SK-MEL-5 (cell line): Measurements from ENCODE around the gene STX4. TPM values are rescaled to one million over a fixed set of nuclear protein-coding genes. Genes with fewer than 3 reads are reported as not detected.

Source experiments
- DNase-seq: peaks from one replicate; pipeline ENCODE4 v3.0.0-alpha.2; 2016; ENCODE audit warnings: low read depth, low spot score
- in situ Hi-C: cut with HindIII; loops from 2 replicates; pipeline ENCODE4 v1.10.0; 2016; ENCODE audit warnings: low sequenced_read_pairs, high pct_unique_total_duplicates, low pct_unique_long_range_greater_than_20kb
- total RNA-seq: library from RNA; depleted of rRNA; stranded (reverse); fragments of >200 nt; shearing (Covaris generic); gene quantifications from 2 replicates; pipeline ENCODE4 v1.2.3, GENCODE V29; 2014

STX4 gene
- total RNA-seq, 1 experiment from 2014 or later: 9.6 TPM

DNA sequence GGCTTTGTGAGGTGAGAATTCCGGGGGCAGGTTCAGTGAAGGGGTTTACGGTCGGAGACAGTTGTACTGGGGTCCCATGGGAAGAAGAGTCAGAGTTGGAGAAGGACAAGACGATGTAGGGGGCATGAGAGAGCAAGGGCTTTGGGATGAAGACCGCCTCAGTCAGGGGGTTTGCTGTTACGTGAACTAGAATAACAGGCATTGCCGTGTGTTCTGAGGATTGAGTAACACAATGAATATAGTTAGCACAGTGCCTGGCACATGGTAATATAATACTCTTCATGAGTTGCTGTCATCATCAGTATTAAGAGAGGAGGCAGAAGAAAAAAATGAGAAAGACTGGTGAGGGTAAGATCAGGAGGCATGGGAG lies 41.4 kb downstream of the STX4 start:
- in situ Hi-C loops: no loop called here
- peak; percentile 35 for DNase-seq

DNA sequence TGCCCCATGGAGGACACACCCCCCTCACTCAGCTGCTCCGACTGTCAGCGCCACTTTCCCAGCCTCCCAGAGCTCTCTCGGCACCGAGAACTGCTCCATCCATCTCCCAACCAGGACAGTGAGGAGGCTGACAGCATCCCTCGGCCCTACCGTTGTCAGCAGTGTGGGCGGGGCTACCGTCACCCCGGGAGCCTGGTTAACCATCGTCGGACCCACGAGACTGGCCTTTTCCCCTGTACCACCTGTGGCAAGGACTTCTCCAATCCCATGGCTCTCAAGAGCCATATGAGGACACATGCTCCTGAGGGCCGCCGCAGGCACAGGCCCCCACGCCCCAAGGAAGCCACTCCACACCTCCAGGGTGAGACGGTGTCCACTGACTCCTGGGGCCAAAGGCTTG lies 43.0 kb downstream of the STX4 start:
- no peak for DNase-seq
- in situ Hi-C loops: no loop called here

DNA sequence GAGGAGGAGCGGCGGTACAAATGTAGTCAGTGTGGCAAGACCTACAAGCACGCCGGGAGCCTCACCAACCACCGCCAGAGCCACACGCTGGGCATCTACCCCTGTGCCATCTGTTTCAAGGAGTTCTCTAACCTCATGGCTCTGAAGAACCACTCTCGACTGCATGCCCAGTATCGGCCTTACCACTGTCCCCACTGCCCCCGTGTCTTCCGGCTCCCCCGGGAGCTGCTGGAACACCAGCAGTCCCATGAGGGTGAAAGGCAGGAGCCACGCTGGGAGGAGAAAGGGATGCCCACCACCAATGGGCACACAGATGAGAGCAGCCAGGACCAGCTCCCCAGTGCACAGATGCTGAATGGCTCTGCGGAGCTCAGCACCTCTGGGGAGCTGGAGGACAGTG lies 43.7 kb downstream of the STX4 start:
- in situ Hi-C loops: no loop called here
- DNase-seq: no peak

DNA sequence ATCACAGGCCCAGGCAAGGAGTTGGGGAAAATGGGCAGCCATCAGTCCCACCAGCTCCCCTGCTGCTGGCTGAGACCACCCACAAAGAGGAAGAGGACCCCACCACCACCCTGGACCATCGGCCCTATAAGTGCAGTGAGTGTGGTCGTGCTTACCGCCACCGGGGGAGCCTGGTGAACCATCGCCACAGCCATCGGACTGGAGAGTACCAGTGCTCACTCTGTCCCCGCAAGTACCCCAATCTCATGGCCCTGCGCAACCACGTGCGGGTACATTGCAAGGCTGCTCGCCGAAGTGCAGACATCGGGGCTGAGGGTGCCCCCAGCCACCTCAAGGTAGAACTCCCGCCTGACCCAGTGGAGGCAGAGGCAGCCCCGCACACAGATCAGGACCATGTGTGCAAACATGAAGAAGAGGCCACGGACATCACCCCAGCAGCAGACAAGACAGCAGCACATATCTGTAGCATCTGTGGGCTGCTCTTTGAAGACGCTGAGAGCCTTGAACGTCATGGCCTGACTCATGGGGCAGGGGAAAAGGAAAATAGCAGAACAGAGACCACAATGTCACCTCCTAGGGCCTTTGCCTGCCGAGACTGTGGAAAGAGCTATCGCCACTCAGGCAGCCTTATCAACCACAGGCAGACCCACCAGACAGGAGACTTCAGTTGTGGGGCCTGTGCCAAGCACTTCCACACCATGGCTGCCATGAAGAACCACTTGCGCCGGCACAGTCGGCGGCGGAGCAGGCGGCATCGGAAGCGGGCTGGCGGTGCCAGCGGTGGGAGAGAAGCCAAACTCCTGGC lies 44.4 kb downstream of the STX4 start:
- in situ Hi-C loops: no loop called here

DNA sequence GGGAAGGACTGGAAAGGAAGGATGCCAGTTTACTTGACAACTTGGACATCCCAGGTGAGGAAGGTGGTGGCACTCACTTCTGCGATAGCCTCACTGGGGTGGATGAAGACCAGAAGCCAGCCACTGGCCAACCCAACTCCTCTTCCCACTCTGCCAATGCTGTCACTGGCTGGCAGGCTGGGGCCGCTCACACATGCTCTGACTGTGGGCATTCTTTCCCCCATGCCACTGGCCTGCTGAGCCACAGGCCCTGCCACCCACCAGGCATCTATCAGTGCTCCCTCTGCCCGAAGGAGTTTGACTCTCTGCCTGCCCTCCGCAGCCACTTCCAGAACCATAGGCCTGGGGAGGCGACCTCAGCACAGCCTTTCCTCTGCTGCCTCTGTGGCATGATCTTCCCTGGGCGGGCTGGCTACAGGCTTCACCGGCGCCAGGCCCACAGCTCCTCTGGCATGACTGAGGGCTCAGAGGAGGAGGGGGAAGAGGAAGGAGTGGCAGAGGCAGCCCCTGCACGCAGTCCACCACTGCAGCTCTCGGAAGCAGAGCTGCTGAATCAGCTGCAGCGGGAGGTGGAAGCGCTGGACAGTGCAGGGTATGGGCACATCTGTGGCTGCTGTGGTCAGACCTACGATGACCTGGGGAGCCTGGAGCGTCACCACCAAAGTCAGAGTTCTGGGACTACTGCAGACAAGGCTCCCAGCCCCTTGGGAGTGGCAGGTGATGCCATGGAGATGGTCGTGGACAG lies 45.4 kb downstream of the STX4 start:
- DNase-seq: no peak
- in situ Hi-C loops: no loop called here

More for the DNA sequence above, 44.4 kb downstream of the STX4 start:
- no peak for DNase-seq

DNA sequence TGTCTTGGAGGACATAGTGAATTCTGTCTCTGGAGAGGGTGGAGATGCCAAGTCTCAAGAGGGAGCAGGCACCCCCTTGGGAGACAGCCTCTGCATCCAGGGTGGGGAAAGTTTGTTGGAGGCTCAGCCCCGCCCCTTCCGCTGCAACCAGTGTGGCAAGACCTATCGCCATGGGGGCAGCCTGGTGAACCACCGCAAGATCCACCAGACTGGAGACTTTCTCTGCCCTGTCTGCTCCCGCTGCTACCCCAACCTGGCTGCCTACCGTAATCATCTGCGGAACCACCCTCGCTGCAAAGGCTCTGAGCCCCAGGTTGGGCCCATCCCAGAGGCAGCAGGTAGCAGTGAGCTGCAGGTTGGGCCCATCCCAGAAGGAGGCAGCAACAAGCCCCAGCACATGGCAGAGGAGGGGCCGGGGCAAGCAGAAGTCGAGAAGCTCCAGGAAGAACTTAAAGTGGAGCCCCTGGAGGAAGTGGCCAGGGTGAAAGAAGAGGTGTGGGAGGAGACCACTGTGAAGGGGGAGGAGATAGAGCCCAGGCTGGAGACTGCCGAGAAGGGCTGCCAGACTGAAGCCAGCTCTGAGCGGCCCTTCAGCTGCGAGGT lies 46.1 kb downstream of the STX4 start:
- in situ Hi-C loops: no loop called here
- DNase-seq: no peak

DNA sequence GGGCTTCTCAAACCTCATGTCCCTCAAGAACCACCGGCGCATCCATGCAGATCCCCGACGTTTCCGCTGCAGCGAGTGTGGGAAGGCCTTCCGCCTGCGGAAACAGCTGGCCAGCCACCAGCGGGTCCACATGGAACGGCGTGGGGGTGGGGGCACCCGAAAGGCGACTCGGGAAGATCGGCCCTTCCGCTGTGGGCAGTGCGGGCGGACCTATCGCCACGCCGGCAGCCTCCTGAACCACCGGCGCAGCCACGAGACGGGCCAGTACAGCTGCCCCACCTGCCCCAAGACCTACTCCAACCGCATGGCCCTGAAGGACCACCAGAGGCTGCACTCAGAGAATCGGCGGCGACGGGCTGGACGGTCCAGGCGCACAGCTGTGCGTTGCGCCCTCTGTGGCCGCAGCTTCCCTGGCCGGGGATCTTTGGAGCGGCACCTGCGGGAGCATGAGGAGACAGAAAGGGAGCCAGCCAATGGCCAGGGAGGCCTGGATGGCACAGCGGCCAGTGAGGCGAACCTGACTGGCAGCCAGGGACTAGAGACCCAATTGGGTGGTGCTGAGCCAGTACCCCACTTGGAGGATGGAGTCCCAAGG lies 46.8 kb downstream of the STX4 start:
- no peak for DNase-seq
- in situ Hi-C loops: no loop called here

DNA sequence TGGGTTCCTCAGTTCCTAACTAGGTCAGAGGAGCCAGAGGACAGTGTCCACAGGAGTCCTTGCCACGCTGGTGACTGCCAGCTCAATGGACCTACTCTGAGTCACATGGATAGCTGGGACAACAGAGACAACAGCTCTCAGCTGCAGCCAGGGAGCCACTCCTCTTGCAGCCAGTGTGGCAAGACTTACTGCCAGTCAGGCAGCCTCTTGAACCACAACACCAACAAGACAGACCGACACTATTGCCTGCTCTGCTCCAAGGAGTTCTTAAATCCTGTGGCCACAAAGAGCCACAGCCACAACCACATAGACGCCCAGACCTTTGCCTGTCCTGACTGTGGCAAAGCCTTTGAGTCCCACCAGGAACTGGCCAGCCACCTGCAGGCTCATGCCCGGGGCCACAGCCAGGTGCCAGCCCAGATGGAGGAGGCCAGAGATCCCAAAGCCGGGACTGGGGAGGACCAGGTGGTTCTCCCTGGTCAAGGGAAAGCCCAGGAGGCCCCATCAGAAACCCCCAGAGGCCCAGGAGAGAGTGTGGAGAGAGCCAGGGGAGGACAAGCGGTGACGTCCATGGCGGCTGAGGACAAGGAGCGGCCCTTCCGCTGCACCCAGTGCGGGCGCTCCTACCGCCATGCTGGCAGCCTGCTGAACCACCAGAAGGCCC lies 47.5 kb downstream of the STX4 start:
- in situ Hi-C loops: no loop called here
- no peak for DNase-seq

DNA sequence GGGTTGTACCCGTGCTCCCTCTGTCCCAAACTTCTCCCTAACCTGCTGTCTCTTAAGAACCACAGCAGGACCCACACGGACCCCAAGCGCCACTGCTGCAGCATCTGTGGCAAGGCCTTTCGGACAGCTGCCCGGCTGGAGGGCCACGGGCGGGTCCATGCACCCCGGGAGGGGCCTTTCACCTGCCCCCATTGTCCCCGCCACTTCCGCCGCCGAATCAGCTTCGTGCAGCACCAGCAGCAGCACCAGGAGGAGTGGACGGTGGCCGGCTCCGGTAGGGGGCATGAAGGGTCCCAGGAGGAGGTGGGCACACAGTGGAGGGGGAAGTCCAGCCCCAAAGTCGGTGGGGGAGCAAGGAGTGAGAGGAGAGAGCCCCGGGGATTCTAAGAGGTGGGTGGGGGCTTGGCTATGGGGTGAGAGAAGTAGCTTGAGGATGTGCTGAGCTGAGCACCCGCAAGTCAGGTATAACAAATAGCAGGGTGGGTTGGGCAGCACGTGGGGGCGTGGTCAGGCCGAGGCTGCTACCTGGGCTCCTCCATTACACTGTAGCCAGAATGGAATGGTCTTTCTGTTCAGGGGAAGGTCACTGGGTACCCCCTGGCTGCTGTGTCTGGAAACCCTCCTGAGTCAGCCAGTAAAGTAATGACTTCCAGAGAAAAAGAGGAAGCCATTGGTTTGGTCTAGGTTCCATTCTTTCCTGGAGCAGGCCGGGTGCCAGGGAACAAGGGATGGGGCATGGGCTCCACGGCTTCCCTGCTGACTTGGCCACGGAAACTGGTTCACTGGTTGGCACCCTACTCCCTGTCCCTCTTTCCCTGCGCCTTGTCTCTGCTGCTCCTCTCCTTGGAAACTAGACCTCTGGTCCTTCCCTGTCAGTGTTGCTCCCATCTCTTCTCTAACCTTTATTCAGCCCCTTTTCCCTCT lies 48.3 kb downstream of the STX4 start:
- in situ Hi-C loops: no loop called here

DNA sequence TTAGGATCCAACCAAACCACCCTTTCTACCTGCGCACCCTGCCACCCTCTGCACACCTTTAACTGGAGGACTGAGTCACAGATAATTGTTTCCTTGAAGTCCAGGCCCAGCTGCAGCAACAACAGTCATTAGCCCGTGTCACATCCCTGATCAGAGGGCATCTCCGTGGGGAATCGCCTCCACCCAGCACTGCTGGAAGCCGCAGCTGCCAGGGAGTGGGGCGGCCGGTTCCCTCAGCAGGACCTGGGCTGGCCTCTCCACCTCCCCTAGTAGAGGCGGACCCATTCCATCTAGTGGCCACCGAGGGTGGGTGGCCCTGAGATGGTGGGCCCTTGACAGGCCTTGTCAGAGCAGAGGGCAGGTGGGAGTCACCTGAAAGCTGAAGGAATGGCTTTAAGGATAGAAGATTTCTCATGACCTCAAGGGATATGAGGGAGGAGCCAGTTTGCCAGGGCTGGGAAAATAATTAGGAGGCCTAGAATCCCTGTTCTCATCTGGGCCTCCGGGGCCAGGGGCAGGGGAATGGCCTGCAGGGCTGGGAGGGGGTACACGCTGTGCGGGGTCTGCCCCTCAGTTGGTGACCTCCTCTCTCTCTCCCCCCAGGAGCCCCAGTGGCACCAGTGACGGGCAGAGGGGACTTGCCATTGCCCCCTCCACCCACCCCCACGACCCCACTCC lies 49.1 kb downstream of the STX4 start:
- in situ Hi-C loops: no loop called here
- no peak for DNase-seq

More for the DNA sequence above, 48.3 kb downstream of the STX4 start:
- no peak for DNase-seq

DNA sequence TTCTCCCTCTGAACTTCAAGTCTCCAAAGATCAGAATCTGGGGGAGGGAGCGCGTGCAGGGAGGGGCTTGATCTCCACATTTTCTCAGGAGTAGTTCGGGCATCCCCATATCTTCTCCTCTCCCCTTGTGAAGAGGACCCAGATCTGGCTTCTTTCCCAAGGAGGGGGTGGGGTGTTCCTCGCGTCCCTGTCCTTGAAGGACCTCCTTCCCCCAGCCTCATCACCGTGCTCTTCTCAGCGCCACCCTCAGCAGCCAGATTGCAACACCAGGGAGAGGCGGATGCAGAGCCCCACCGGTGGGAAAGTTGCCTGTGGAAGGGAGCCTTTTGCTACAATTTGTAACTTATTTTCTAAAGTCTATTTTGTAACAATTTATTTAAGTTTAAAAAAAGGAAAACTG lies 49.7 kb downstream of the STX4 start:
- DNase-seq: no peak
- in situ Hi-C loops: no loop called here

DNA sequence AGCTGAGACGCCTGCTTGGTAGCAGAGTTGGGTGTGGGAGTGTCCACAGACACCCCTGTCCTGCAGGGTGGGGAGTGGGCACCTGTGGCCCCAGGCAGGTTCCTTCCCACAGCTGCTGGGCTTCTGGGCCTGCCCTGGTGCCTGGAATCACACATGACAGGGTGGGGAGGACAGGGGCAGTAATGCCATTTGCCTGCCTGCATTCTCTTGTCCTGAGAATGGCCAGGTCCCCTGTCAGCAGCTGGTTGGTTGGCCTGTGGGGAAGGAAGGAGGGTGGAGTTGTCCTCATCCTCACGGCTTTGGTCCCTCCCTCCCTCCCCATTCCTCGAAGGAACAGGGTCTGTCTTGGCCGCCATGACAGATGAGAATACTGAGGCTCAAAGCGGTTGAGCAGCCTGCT lies 50.2 kb downstream of the STX4 start:
- in situ Hi-C loops: no loop called here

DNA sequence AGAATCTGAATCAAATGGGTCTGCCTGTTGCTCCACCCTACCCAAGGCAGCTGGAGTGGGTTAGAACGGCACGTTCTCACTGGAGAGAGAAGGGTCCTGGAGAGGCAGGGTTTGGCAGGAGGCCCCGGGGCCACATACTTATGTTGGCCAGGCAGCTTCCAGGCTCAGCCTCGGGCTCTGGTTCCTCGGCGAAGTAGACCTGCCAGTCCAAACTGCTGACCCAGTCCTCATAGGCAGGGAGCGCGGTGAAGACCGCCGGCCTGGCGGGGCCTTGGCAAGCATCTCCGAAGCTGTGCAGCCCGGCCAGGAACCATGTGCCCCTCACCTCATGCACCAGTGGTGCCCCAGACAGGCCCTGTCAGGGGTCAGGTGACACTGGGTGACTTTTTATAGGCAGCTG lies 50.6 kb downstream of the STX4 start:
- no peak for DNase-seq
- in situ Hi-C loops: no loop called here

More for the DNA sequence above, 50.2 kb downstream of the STX4 start:
- no peak for DNase-seq

DNA sequence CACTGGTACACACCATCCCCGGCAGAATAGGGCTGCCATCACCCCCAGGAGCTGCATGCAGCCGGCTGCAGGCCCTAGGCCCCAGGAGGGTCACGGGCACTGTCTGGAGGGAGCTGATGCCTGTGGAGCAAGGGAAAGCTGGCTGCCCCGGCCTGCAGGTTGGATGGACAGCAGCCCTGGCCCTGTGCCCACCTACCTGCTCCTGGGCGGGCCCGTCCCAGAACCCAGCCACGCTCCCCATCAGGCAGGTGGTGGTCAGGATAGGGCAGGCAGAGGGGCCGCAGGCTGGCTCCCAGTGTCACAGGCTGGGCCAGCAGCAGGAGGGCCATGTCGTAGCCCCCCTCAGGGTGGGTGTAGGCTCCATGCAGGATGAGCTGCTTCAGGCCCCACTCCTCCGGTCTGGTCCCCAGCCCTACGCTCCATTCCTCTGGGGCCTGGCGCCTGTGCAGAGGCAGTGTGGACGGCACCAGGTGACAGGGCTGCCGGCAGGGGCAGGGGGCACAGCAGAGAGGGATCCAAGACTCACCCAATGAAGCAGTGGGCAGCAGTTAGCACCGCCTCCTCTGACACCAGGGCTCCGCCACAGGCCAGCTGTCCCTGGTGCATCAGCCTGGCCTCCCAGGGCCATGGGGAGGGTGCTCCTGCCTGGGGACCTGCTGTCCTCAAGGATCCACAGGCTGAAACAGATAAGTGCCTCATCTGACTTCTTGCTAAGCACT lies 51.4 kb downstream of the STX4 start:
- no peak for DNase-seq
- in situ Hi-C loops: no loop called here

DNA sequence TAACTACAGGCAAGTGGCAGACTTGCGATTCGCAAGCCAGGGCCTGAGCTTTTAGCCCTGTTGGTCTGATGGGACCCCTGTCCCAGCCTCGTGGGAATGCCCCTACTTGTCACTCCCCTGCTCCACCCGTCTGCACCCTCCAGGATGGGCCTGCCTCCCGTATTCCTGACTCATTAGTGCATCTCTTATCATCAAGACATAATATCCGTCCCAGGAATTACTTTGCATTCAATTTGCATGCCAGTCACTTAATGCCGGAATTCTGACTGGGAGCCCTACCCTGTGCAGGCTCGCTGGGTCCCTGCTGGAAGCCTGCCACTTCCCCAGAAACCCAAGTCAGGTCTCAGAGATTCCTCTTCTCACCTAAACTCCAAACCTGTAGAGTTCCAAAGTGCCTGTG lies 52.1 kb downstream of the STX4 start:
- in situ Hi-C loops: no loop called here
- no peak for DNase-seq
